Ectodermal cell (in vitro differentiated cells): ENCODE data around the gene ATOX1.

Experiments
- H3K27ac ChIP-seq: 2 replicates; pipeline ENCODE4 v1.7.0; 2013; ENCODE audit warnings: mild to moderate bottlenecking, low read depth, low read length; ENCODE audit not compliant: insufficient read depth, poor library complexity, severe bottlenecking
- H3K27me3 ChIP-seq: 2 replicates; pipeline ENCODE4 v1.7.0; 2013; ENCODE audit warnings: mild to moderate bottlenecking, low read length; ENCODE audit not compliant: insufficient read depth, control insufficient read depth, poor library complexity, severe bottlenecking
- H3K36me3 ChIP-seq: one replicate; pipeline ENCODE4 v1.7.0; 2013; ENCODE audit warnings: low read length; ENCODE audit not compliant: control insufficient read depth, insufficient read depth
- H3K4me1 ChIP-seq: one replicate; pipeline ENCODE4 v1.7.0; 2013; ENCODE audit warnings: low read length; ENCODE audit not compliant: control insufficient read depth, insufficient read depth
- H3K4me3 ChIP-seq: 2 replicates; pipeline ENCODE4 v1.7.0; 2013; ENCODE audit warnings: low read depth, low read length, control low read depth; ENCODE audit not compliant: insufficient read depth
- H3K9me3 ChIP-seq: 2 replicates; pipeline ENCODE4 v1.7.0; 2013; ENCODE audit warnings: mild to moderate bottlenecking, low read length, moderate library complexity; ENCODE audit not compliant: control insufficient read depth
- WGBS, 2 experiments: methylation state at CpG; one replicate each; pipeline ENCODE4 v1.1.7; 2013; ENCODE audit warnings: missing lambda C conversion rate in 2 of 2; 5-methylcytosine and 5-hydroxymethylcytosine counted together

ATOX1 gene

GRCh38 chr5:151743530-151743929 is 14.9 kb downstream of the ATOX1 start:
- H3K27ac ChIP-seq, result no peak overlapping the region
- peaks cover 9% of the 10 kb centered on the region for H3K4me1 ChIP-seq
- no peaks in the 10 kb centered on the region for H3K9me3 ChIP-seq
- no peak overlapping the region for H3K4me3 ChIP-seq
- 80% methylated on average over 1 of the region's 1 CpG; no CpG with 5 or more reads in 1 of the 2 experiments for WGBS, 2 experiments
- peaks cover 17% of the 10 kb centered on the region for H3K36me3 ChIP-seq
- no peaks in the 10 kb centered on the region for H3K27me3 ChIP-seq

- H3K9me3 ChIP-seq, result no peaks in the 10 kb centered on the region
These were observed 15.5 kb downstream of the ATOX1 start for GRCh38 chr5:151742870-151743294.

GRCh38 chr5:151741678-151742423 is 16.6 kb downstream of the ATOX1 start:
- Histone ChIP-seq H3K4me1 (peaks cover 9% of the 10 kb centered on the region), H3K27me3 (no peaks in the 10 kb centered on the region), H3K4me3 (no peak overlapping the region), H3K36me3 (peaks cover 17% of the 10 kb centered on the region), H3K27ac (no peak overlapping the region), H3K9me3 (no peaks in the 10 kb centered on the region)
- WGBS, 2 experiments, result 92 to 96% methylated on average over 6 of the region's 6 CpGs

More at GRCh38 chr5:151742870-151743294, 15.5 kb downstream of the ATOX1 start:
- WGBS, 2 experiments, result 52 to 57% methylated on average over 7 of the region's 7 CpGs
- Histone ChIP-seq H3K27ac (no peak overlapping the region), H3K27me3 (no peaks in the 10 kb centered on the region), H3K4me3 (no peak overlapping the region), H3K36me3 (peaks cover 17% of the 10 kb centered on the region), H3K4me1 (peaks cover 9% of the 10 kb centered on the region)

GRCh38 chr5:151740958-151741373 is 17.5 kb downstream of the ATOX1 start:
- no peaks in the 10 kb centered on the region for H3K9me3 ChIP-seq
- peaks cover 9% of the 10 kb centered on the region for H3K4me1 ChIP-seq
- H3K27me3 ChIP-seq, result no peaks in the 10 kb centered on the region
- no peak overlapping the region for H3K27ac ChIP-seq
- H3K36me3 ChIP-seq, result peaks cover 12% of the 10 kb centered on the region
- 70 to 76% methylated on average over 2 of the region's 2 CpGs for WGBS, 2 experiments
- H3K4me3 ChIP-seq, result no peak overlapping the region

- peaks cover 9% of the 10 kb centered on the region for H3K4me1 ChIP-seq
- 10 to 16% methylated on average over 11 of the region's 11 CpGs for WGBS, 2 experiments
- H3K27ac ChIP-seq, result peak overlapping the region; percentile 45
- no peak overlapping the region for H3K4me3 ChIP-seq
- H3K36me3 ChIP-seq, result peaks cover 11% of the 10 kb centered on the region
- no peaks in the 10 kb centered on the region for H3K9me3 ChIP-seq
- no peaks in the 10 kb centered on the region for H3K27me3 ChIP-seq
These were observed 18.0 kb downstream of the ATOX1 start for GRCh38 chr5:151740336-151740942.

GRCh38 chr5:151739939-151740335 is 18.5 kb downstream of the ATOX1 start:
- H3K36me3 ChIP-seq, result peaks cover 6% of the 10 kb centered on the region
- H3K27ac ChIP-seq, result peak overlapping the region; percentile 45
- no peak overlapping the region for H3K4me3 ChIP-seq

GRCh38 chr5:151739395-151739794 is 19.0 kb downstream of the ATOX1 start:
- WGBS, 2 experiments, result 83 to 92% methylated on average over 2 of the region's 2 CpGs
- no peak overlapping the region for H3K4me3 ChIP-seq
- H3K4me1 ChIP-seq, result peaks cover 9% of the 10 kb centered on the region
- H3K27ac ChIP-seq, result no peak overlapping the region
- H3K36me3 ChIP-seq, result peaks cover under 1% of the 10 kb centered on the region
- no peaks in the 10 kb centered on the region for H3K9me3 ChIP-seq
- no peaks in the 10 kb centered on the region for H3K27me3 ChIP-seq

More at GRCh38 chr5:151739939-151740335, 18.5 kb downstream of the ATOX1 start:
- WGBS, 2 experiments, result 34% methylated on average over 4 of the region's 4 CpGs
- Histone ChIP-seq H3K27me3 (no peaks in the 10 kb centered on the region), H3K9me3 (no peaks in the 10 kb centered on the region), H3K4me1 (peaks cover 9% of the 10 kb centered on the region)

- H3K4me3 ChIP-seq, result no peak overlapping the region
- no peaks in the 10 kb centered on the region for H3K9me3 ChIP-seq
- peaks cover 9% of the 10 kb centered on the region for H3K4me1 ChIP-seq
- 87% methylated on average over 8 to 9 of the region's 9 CpGs for WGBS, 2 experiments
- H3K27me3 ChIP-seq, result no peaks in the 10 kb centered on the region
- no peak overlapping the region for H3K27ac ChIP-seq
- H3K36me3 ChIP-seq, result no peaks in the 10 kb centered on the region
These were observed 20.1 kb downstream of the ATOX1 start for GRCh38 chr5:151738125-151738848.

- Histone ChIP-seq H3K36me3 (no peaks in the 10 kb centered on the region), H3K27ac (no peak overlapping the region), H3K9me3 (no peaks in the 10 kb centered on the region), H3K4me3 (no peak overlapping the region), H3K27me3 (no peaks in the 10 kb centered on the region), H3K4me1 (peaks cover 9% of the 10 kb centered on the region)
- WGBS, 2 experiments, result 78% methylated on average over 3 of the region's 3 CpGs
These were observed 21.0 kb downstream of the ATOX1 start for GRCh38 chr5:151737431-151737830.

- Histone ChIP-seq H3K27ac (no peak overlapping the region), H3K27me3 (no peaks in the 10 kb centered on the region), H3K36me3 (no peaks in the 10 kb centered on the region), H3K4me1 (peaks cover 9% of the 10 kb centered on the region), H3K4me3 (no peak overlapping the region), H3K9me3 (no peaks in the 10 kb centered on the region)
- 91% methylated on average over 1 of the region's 1 CpG; no CpG with 5 or more reads in 1 of the 2 experiments for WGBS, 2 experiments
These were observed 22.8 kb downstream of the ATOX1 start for GRCh38 chr5:151735646-151736045.
